PC-3 (cell line): ENCODE data around the gene PSPC1. TPM values are rescaled to one million over a fixed set of nuclear protein-coding genes. Genes with fewer than 3 reads are reported as not detected.

Source experiments
- ATAC-seq: fragments of 200-7000 bp; cut with Tn5 transposase; 2 replicates; pipeline ENCODE4 v1.9.1; 2020; ENCODE audit warnings: mild to moderate bottlenecking, moderate library complexity
- BruUV-seq: library from RNA; stranded (reverse); fragments of 400-500 nt; replicated peaks from 2 replicates; lab custom pipeline; 2021; lab: Mats Ljungman, UMichigan
- CTCF ChIA-PET: fragments of 300-600 bp; sonication (Branson Sonifier 250); formaldehyde crosslinking; loops from one replicate; lab custom pipeline; 2022; ENCODE audit warnings: antibody characterized with exemption; lab: Charles Lee
- POLR2A ChIA-PET: fragments of 300-600 bp; sonication (Branson Sonifier 250); formaldehyde crosslinking; loops from one replicate; lab custom pipeline; 2022; ENCODE audit warnings: antibody characterized with exemption; ENCODE audit not compliant: unreplicated experiment; lab: Charles Lee
- DNase-seq: peaks from one replicate; pipeline ENCODE4 v3.0.0-alpha.2; 2015
- H2AFZ ChIP-seq: fragments of 300-600 bp; sonication (generic); 2 replicates; pipeline ENCODE4 v1.6.0; 2016; ENCODE audit warnings: antibody characterized with exemption, low read length
- H3F3A ChIP-seq: fragments of 300-600 bp; sonication (generic); one replicate; pipeline ENCODE4 v1.6.0; 2017; ENCODE audit warnings: antibody characterized with exemption, low read length, control low read depth, mild to moderate bottlenecking; ENCODE audit not compliant: unreplicated experiment
- H3K27ac ChIP-seq: fragments of 300-600 bp; sonication (generic); 2 replicates; pipeline ENCODE4 v1.5.1; 2016; ENCODE audit warnings: mild to moderate bottlenecking, low read length
- H3K27me3 ChIP-seq: fragments of 300-600 bp; sonication (generic); 2 replicates; pipeline ENCODE4 v1.6.1; 2016; ENCODE audit warnings: low read length, mixed read lengths
- H3K36me3 ChIP-seq: fragments of 300-600 bp; sonication (generic); 2 replicates; pipeline ENCODE4 v1.6.1; 2016; ENCODE audit warnings: low read depth, mixed run types, low read length, mixed read lengths
- H3K4me1 ChIP-seq: fragments of 300-600 bp; sonication (generic); 2 replicates; pipeline ENCODE4 v1.5.1; 2016; ENCODE audit warnings: low read length; ENCODE audit not compliant: insufficient read depth
- H3K4me2 ChIP-seq: fragments of 300-600 bp; sonication (generic); 2 replicates; pipeline ENCODE4 v1.6.0; 2016; ENCODE audit warnings: low read length
- H3K4me3 ChIP-seq: fragments of 300-600 bp; sonication (generic); 2 replicates; pipeline ENCODE4 v1.5.1; 2016; ENCODE audit warnings: mild to moderate bottlenecking, low read length, mixed read lengths
- H3K79me2 ChIP-seq: fragments of 300-600 bp; sonication (generic); 2 replicates; pipeline ENCODE4 v1.6.1; 2017; ENCODE audit warnings: low read length, mixed read lengths
- H3K9ac ChIP-seq: fragments of 300-600 bp; sonication (generic); 2 replicates; pipeline ENCODE4 v1.6.0; 2016; ENCODE audit warnings: mild to moderate bottlenecking, low read length
- H3K9me2 ChIP-seq: fragments of 300-600 bp; sonication (generic); replicated peaks from 2 replicates; pipeline ENCODE4 v1.6.1; 2016; ENCODE audit warnings: mixed run types, low read length, mixed read lengths
- H3K9me3 ChIP-seq: fragments of 300-600 bp; sonication (generic); 2 replicates; pipeline ENCODE4 v1.6.1; 2016; ENCODE audit warnings: low read length, mixed read lengths
- H4K20me1 ChIP-seq: fragments of 300-600 bp; sonication (generic); 2 replicates; pipeline ENCODE4 v1.6.1; 2016; ENCODE audit warnings: low read length, mixed read lengths
- CTCF ChIP-seq: fragments of 300-600 bp; sonication (generic); conservative IDR thresholded peaks from 2 replicates; pipeline ENCODE4 v1.5.1; 2017; ENCODE audit warnings: antibody characterized with exemption, low read depth, mild to moderate bottlenecking, low read length
- EZH2 ChIP-seq: fragments of 300-600 bp; sonication (generic); IDR thresholded peaks from one replicate; pipeline ENCODE4 v1.6.1; 2017; ENCODE audit warnings: antibody characterized with exemption, mild to moderate bottlenecking, low read length; ENCODE audit not compliant: unreplicated experiment
- EZH2phosphoT487 ChIP-seq: fragments of 300-600 bp; sonication (generic); IDR thresholded peaks from 2 replicates; pipeline ENCODE4 v1.6.1; 2018; ENCODE audit warnings: mild to moderate bottlenecking, antibody characterized with exemption, low read length, borderline replicate concordance
- intact Hi-C: fragments of 100-400 bp; cut with micrococcal nuclease; formaldehyde crosslinking; loops from 2 replicates; pipeline ENCODE4 v1.9.0; 2023
- total RNA-seq: library from RNA; depleted of rRNA; stranded (reverse); fragments of >200 nt; gene quantifications from 2 replicates; pipeline ENCODE4 v1.2.3, GENCODE V29; 2014

PSPC1 gene
- total RNA-seq, 1 experiment from 2014 or later: 121 TPM

- ChIA-PET POLR2A (no interaction called here), CTCF (no interaction called here)
- TF ChIP-seq EZH2phosphoT487 (no peak), EZH2 (no peak), CTCF (no peak)
- Histone ChIP-seq H3K9me3 (no peaks in the 10 kb centered on the region), H3K4me3 (no peak overlapping the region), H3K36me3 (no peaks in the 10 kb centered on the region), H3K4me1 (peaks cover 4% of the 10 kb centered on the region), H3K4me2 (no peak overlapping the region), H3K9me2 (no peaks in the 10 kb centered on the region), H3K27ac (no peak overlapping the region), H3F3A (no peaks in the 10 kb centered on the region), H3K27me3 (no peaks in the 10 kb centered on the region), H3K79me2 (no peaks in the 10 kb centered on the region), H2AFZ (no peak overlapping the region), H4K20me1 (no peaks in the 10 kb centered on the region), H3K9ac (no peak overlapping the region)
- ATAC-seq (no peak), DNase-seq (no peak)
- intact Hi-C loops: no loop called here
- BruUV-seq: no TSS peak
Measured at GRCh38 chr13:19810996-19811881, 28.5 kb upstream of the PSPC1 start.

GRCh38 chr13:19810151-19810550 lies 27.4 kb upstream of the PSPC1 start:
- TF ChIP-seq CTCF: no peak
- TF ChIP-seq EZH2: no peak
- no peak for TF ChIP-seq EZH2phosphoT487
- Histone ChIP-seq H4K20me1 (no peaks in the 10 kb centered on the region), H3F3A (no peaks in the 10 kb centered on the region), H3K79me2 (no peaks in the 10 kb centered on the region), H3K4me1 (peaks cover 4% of the 10 kb centered on the region), H3K27ac (no peak overlapping the region), H2AFZ (no peak overlapping the region), H3K9me2 (no peaks in the 10 kb centered on the region), H3K36me3 (no peaks in the 10 kb centered on the region), H3K9ac (no peak overlapping the region), H3K27me3 (no peaks in the 10 kb centered on the region), H3K9me3 (no peaks in the 10 kb centered on the region), H3K4me3 (no peak overlapping the region), H3K4me2 (no peak overlapping the region)
- BruUV-seq: no TSS peak
- ATAC-seq (no peak), DNase-seq (no peak)
- CTCF ChIA-PET: no interaction called here
- intact Hi-C loops: no loop called here
- POLR2A ChIA-PET: no interaction called here

- DNase-seq (no peak), ATAC-seq (no peak)
- Histone ChIP-seq H3K9me3 (no peaks in the 10 kb centered on the region), H3K79me2 (no peaks in the 10 kb centered on the region), H3K27me3 (no peaks in the 10 kb centered on the region), H3F3A (no peaks in the 10 kb centered on the region), H2AFZ (no peak overlapping the region), H3K27ac (no peak overlapping the region), H3K4me1 (no peaks in the 10 kb centered on the region), H3K4me2 (no peak overlapping the region), H3K9me2 (no peaks in the 10 kb centered on the region), H3K4me3 (no peak overlapping the region), H3K9ac (no peak overlapping the region), H3K36me3 (no peaks in the 10 kb centered on the region), H4K20me1 (no peaks in the 10 kb centered on the region)
- ChIA-PET CTCF (no interaction called here), POLR2A (no interaction called here)
- TF ChIP-seq EZH2: no peak
- no peak for TF ChIP-seq EZH2phosphoT487
- intact Hi-C loops: no loop called here
- no TSS peak for BruUV-seq
Measured at GRCh38 chr13:19805765-19806164, 23.0 kb upstream of the PSPC1 start.
